Activated CD8-positive, alpha-beta memory T cell treated with anti-CD3 and anti-CD28 coated beads, Interleukin-2, amount 50 U/mL, for 1 hour (primary cell): ENCODE measurements around the gene ASAP3.
"Not testable (repeated sequence)": the region's sequence is repeated elsewhere in the genome, so short reads cannot be mapped to it uniquely, and the experiment has no call there.

ENCODE experiments used
- DNase-seq: peaks from one replicate; pipeline ENCODE4 v3.0.0-alpha.2; 2020; ENCODE audit errors: extremely low read depth

The ASAP3 gene

DNA sequence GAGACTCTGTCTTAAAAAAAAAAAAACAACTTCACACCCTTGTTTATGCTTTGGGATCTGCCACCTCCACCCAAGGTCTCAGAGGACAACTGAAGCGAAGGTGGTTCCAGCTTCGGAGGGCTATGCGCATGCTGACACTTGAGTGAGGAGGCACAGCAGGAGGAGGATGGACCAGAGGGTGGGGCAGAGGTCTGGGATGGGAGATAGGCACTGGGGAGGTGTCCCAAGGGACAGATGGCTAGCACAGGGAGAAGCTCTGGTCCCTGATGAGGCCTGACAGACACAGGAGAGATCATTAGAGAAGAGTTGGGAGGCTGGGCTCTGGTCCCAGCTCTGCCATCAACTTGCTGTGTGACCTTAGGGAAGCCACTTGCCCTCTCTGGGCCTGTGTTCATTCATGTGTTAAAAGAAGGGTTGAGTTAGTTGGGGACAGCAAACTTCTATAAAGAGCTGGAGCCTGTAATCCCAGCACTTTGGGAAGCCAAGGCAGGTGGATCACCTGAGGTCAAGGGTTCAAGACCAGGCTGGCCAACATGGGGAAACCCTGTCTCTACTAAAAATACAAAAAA, 30.2 kb upstream of the ASAP3 start:
- DNase-seq = no peak

GRCh38 chr1:23509896-23510295, 25.9 kb upstream of the ASAP3 start:
- DNase-seq = no peak

- DNase-seq = no peak
Observed at GRCh38 chr1:23506376-23507107, 22.6 kb upstream of the ASAP3 start.

GRCh38 chr1:23505851-23506250, 21.9 kb upstream of the ASAP3 start:
- DNase-seq = no peak

DNA sequence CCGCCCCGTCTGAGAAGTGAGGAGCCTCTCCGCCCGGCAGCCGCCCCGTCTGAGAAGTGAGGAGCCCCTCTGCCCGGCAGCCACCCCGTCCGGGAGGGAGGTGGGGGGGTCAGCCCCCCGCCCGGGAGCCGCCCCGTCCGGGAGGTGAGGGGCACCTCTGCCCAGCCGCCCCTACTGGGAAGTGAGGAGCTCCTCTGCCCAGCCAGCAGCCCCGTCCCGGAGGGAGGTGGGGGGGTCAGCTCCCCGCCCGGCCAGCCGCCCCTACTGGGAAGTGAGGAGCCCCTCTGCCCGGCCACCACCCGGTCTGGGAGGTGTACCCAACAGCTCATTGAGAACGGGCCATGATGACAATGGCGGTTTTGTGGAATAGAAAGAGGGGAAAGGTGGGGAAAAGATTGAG, 20.2 kb upstream of the ASAP3 start:
- DNase-seq = not testable (repeated sequence)

DNA sequence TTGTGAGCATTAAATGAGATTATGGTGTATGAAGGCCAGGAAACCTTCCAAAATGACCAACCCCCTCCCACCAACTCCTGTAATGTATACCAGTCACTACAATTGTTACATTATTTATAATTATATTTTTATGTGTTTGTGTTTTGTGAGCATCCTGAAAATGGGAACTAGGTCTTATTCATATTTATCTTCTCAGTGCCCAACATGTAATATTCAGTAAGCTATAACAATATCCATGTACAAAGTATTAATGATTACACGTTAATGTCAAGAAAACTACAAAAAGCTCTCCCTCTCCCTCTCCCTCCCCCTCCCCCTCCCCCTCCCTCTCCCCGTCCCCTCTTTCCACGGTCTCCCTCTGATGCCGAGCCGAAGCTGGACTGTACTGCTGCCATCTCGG, 19.0 kb upstream of the ASAP3 start:
- DNase-seq = no peak

DNA sequence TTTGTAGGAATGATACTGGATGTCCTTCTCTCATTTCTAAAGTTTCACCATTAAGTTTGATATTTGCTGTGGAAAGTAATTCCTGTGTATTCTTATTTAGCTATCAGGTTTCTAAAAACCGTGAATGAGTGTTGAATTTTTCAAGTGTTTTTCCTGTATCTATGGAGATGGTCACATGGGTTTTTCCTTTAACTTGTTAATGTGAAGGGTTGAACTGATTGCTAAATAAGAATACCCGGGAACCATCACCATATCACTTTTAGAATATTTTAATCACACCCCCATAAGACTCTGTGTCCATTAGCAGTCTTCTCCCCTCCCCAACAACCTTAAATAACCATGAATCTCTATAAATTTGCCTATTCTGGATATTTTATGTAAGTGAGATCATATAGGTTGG, 16.5 kb upstream of the ASAP3 start:
- no peak for DNase-seq

- DNase-seq = no peak
Observed at GRCh38 chr1:23497777-23498439, 13.9 kb upstream of the ASAP3 start.

DNA sequence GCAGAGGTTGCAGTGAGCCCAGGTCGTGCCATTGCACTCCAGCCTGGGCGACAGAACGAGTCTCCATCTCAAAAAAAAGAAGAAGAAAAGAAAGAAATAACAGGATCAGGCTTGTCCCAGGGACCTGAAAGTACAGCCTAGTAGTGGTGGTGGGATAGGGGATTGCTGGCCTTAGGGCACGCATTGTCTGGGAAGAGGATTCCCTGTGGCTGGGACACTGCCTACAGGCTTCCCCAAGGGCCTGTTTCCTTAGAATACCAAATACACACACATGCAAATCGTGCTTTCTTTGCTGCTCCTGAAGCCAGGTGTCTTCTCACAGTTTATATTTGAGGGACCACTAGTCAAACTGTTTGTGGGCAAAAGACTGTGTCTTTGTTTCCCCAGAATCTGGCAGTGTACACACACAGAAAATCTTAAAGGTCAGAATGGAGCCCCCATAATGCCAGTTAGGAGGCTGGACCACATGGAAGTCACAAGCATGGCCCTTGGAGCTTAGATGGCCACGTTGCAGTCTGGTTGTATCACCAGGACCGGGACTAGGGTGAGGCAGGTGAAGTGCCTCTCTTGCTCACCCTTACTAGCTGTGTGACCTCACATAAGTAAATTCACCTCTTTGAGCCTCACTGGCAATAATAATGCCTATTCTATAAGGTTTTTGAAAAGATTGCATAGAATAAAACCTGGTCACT, 12.7 kb upstream of the ASAP3 start:
- no peak for DNase-seq

DNA sequence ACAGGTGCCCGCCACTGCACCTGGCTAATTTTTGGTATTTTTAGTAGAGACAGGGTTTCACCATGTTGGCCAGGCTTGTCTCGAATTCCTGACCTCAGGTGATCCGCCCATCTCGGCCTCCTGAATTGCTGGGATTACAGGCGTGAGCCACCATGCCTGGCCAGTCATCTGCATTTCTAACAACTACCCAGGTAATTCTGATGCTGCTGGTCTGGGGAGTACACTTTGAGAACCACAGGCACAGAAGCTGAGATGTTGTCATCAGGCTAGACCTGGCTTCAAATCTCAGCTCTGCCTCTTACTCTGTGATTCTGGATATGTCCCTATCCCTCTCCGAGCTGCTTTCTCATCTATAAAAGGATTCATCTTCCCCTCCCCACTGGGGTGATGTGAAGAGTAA, 10.9 kb upstream of the ASAP3 start:
- DNase-seq = not testable (repeated sequence)

DNA sequence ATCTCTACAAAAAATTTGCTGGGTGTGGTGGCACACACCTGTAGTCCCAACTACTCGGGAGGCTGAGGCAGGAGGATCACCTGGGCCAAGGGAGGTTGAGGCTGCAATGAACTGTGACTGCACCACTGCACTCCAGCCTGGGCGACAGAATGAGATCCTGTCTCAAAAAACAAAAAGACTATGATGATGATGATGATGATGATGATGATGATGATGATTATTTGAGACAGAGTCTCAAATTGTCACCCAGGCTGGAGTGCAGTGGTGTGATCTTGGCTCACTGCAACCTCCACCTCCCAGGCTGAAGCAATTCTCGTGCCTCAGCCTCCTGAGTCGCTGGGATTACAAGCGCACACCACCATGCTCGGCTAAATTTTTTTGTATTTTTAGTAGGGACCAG, 8.8 kb upstream of the ASAP3 start:
- not testable (repeated sequence) for DNase-seq

- DNase-seq = no peak
Observed at GRCh38 chr1:23492132-23492720, 8.2 kb upstream of the ASAP3 start.

GRCh38 chr1:23489842-23490241, 5.9 kb upstream of the ASAP3 start:
- no peak for DNase-seq

DNA sequence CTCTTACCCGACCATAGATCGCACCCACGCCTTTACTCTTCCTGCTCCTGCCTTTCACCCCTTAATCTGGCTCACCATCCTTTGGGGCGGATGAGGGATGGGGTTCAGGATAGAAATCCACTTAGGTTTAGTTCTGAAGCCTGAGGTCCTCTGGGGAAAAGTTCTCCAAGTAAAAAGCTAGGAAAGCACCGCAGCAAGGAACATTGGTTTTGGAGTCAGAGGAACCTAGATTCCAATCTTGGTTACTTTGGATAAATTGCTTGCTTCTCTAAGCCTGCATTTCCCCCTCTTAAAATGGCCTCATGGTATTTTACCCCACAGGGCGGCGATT, 988 bp upstream of the ASAP3 start:
- no peak for DNase-seq

- peak; percentile 84 for DNase-seq
Observed at GRCh38 chr1:23484253-23485001, 448 bp upstream of the ASAP3 start.

GRCh38 chr1:23481904-23482303, 2.1 kb downstream of the ASAP3 start:
- DNase-seq = no peak

DNA sequence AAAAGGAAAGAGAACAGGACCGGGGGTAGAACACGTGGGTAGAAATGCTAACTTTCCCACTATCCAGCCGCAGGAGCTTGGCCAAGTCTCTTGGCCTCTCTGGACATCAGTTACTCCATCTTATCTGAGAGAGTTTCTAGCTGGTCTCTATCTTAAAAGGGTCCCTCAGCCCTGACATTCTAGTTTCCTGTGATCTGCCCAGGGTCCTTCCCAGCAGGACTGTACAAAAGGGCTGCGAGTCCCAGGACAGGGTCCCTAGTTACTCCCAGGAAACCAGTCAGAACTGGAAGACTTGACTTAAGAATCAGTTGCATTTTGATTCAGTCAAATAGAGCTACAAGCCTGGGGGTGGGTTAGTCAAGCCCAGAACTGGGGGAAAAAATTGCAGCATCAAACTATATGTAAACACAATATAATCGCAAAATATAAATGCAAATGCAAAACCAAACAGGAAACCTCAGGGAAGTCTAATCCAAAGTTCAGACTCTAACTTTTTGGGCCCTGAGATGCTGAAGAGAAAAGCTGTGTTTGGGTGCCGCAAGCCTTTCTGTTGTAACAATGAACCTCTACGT, 2.9 kb downstream of the ASAP3 start:
- no peak for DNase-seq

DNA sequence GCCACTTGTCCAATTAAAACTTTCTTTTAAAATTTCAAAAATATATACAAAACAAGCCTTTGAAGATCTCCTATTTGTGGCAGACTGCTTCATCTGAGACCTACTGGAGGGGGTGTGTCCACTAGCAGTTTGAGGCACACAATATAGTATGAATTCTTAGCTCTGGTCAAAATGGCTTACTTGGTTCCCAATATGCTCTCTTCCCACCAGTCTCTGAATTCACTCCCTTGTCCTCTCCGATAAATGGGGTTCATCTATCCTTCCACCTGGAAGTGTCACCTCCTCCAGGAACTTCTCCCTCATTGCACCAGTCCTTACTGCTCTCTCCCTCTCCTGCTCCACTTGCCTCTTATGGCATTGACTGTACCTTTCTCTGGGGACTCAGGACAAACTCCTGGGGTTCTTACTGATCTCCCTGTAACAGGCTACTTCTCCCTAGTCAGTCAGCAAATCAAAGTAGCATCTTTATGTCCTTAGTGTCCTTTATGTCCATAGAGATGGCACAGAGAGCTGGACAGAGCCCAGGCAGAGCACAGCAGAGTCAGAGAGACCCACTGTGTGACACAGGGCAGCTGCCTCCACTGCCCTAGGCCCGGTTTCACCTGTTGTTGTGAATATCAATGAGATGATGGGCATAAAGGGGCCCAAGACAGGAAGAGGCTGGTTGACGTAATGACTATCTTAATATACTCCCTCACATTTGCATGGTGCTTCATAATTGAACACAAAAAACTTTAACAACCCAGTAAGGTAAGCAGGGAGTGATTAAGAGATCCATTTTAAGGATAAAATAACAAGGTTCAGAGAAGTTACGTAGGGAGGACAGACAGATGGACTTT, 3.6 kb downstream of the ASAP3 start:
- no peak for DNase-seq

GRCh38 chr1:23479666-23479941, 4.4 kb downstream of the ASAP3 start:
- no peak for DNase-seq

- DNase-seq = no peak
Observed at GRCh38 chr1:23478896-23479665, 4.9 kb downstream of the ASAP3 start.
